NCI-H2171 treated with DMSO at 0.1 percent for 48 hours (cell line): ENCODE measurements around the gene NPR1.
"Not testable (repeated sequence)": the region's sequence is repeated elsewhere in the genome, so short reads cannot be mapped to it uniquely, and the experiment has no call there.

Experiments
- DNase-seq: peaks from one replicate; lab custom pipeline; 2025; lab: John Stamatoyannopoulos, UW

Gene NPR1

GRCh38 chr1:153678519-153679336 is at the start of gene NPR1:
NPR1 (plus strand) TSS chr1:153678688; CDS start chr1:153679109, 421 bp downstream.
- DNase-seq: peak; percentile 56

GRCh38 chr1:153629343-153629665 is 49.2 kb upstream of the NPR1 start:
- DNase-seq: no peak

DNA sequence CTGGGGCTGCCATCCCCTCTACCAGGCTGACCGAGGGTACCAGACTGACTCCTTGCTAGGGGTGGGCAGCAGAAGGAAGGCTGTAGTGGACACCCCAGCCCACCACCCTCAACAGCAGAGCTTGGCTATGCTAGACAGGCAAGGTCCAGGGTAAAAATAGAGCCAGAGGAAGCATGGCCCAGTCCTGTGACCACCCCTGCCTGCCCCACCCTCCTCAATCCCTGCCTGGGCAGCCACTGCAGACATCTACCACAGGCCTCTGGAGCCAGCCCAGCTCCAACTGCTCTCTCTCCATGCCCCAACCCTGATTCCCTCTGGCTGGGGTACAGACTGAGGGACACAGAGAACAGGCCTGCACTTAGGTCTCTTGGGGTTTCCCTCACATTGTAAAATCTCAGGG is 48.5 kb upstream of the NPR1 start:
- no peak for DNase-seq

- DNase-seq: no peak
Observed at GRCh38 chr1:153630384-153630783, 48.1 kb upstream of the NPR1 start.

GRCh38 chr1:153631047-153632022 is 47.2 kb upstream of the NPR1 start:
- no peak for DNase-seq

DNA sequence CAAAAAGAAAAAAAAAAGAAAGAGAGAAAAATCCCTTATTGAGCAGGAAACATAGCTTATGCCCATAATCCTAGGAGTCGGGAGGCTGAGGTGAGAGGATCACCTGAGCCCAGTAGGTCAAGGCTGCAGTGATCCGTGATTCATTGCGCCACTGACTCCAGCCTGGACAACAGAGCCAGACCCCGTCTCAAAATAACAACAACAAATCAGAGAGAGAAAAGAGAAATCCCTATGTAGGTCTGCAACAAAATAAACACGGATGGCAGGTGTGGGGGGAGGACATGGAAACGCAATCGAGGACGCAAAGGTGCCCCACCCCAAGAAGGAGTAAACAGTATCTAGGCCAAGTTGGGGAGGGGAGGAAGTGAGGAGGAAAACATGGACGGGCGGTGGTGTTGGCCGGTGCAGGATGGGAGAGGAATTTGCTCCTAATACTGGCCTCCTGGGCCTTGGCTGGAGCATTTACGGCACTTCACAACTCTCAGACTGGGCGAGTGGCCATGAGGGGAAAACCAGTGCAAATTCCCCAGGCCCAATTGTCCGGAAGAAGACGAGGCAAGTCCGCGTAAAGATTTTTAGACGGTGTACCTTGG is 45.2 kb upstream of the NPR1 start:
- DNase-seq: no peak

DNA sequence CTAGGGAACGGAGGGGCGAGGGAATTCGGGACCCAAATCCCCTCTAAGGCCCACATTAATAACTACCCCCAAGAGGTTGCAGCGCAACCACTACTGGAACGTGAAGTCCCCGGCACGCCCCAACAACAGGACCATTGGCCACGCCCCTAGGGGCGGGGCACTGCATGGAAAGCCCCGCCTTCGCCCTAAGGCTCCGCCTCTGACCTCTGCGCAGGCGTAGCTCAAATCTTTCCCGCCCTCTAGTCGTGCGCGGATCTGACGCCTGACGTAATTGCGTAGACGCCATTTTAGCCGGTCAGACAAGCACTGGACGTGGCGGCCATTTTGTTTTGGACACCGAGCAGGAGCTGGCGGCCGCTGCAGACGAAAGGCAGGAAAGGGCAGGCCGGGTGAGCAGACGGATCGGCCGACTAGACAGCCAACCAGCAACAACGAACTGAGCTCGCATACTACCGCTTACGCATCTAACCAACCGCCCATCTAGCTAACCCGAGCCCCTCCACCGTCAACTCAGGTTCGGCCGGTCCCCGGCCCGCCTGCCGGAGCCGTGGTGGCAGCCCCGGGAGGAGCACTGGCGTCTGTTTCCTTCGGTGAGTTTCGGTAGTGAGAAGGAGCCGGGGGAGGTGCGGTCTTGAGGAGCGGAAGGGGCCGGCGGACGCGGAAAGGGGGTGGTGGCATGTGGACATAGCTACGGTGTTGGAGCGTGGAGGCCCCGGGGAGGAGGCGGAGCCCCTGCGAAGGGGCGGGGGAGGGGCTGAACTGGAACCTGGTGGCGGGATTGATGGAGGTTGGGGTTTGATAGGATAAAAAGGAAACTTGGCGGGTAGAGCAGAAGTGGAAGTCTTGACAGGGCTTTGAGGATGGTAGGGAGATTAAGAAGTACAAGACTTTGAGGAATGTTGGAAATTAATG is 44.5 kb upstream of the NPR1 start, which contains the start of gene CHTOP:
Gene CHTOP (plus strand): TSS at position 313 of the 912 bp plus-strand sequence. CDS start 2,523 bp downstream, outside the sequence.
- DNase-seq: peak; percentile 94

DNA sequence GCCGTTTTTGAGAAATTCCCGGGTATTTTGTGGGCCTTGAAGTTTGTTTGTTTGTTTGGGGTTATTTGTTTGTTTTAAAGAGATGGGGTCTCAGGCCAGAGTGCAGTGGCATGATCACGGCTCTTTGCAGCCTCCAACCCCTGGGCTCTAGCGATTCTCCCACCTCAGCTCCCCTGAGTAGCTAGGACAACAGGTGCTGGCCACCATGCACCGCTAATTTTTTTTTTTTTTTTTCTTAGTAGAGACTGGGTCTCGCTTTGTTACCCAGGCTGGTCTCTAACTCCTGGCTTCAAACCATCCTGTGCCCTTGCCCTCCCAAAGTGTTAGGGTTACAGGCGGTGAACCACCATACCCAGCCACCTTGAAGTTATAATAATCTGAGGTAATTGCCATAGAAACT is 42.6 kb upstream of the NPR1 start:
- DNase-seq: no peak

DNA sequence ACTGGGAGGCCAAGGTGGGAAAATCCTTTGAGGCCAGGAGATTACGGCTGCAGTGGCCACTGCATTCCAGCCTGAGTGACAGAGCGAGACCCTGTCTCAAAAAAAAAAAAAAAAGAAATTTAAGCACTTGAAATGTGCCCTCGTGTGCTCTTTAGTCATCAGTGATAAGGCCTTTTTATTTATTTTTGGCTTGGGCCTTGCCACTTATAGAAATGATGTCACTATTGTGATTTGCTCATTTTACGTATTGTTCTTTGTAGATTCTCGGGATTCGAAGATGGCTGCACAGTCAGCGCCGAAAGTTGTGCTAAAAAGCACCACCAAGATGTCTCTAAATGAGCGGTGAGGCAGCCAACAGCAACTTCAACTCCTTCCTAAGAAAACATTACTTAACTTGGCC is 42.2 kb upstream of the NPR1 start:
- no peak for DNase-seq

DNA sequence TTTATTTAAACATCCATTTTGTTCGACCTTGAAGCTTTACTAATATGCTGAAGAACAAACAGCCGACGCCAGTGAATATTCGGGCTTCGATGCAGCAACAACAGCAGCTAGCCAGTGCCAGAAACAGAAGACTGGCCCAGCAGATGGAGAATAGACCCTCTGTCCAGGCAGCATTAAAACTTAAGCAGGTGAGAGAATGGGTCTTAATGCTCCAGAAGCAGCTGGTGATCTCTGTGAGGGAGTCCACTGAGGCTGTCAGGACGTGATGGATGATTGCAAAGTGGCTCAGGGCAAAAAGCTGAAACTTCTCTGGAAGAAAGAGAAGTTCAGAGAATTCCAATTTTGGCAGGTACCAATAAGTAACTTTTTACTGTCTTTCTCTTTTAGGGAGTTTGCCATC is 40.2 kb upstream of the NPR1 start:
- DNase-seq: no peak

- DNase-seq: no peak
Observed at GRCh38 chr1:153639280-153639679, 39.2 kb upstream of the NPR1 start.

DNA sequence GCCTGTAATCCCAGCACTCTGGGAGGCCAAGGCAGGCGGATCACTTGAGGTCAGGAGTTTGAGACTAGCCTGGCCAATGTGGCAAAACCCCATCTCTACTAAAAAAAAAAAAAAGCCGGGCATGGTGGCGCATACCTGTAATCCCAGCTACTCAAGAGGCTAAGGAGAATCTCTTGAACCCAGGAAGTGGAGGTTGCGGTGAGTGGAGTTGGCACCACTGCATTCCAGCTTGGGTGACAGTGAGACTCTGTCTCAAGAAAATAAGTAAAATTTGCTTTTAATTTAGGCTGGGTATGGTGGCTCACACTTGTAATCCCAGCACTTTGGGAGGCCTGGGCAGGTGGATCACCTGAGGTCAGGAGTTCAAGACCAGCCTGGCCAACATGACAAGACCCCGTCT is 38.3 kb upstream of the NPR1 start:
- not testable (repeated sequence) for DNase-seq

- DNase-seq: no peak
Observed at GRCh38 chr1:153640861-153641260, 37.6 kb upstream of the NPR1 start.

DNA sequence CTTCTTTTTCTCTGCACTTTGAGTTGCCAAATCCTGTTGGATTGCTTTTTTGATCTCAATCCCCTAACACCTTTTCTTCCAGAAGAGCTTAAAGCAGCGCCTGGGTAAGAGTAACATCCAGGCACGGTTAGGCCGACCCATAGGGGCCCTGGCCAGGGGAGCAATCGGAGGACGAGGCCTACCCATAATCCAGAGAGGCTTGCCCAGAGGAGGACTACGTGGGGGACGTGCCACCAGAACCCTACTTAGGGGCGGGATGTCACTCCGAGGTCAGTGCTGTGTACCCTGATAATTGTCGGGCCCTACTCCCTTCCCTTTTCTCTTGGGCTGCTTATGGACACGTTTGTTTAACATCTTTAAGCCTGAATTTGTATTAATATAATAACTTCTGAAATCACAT is 36.3 kb upstream of the NPR1 start:
- no peak for DNase-seq

DNA sequence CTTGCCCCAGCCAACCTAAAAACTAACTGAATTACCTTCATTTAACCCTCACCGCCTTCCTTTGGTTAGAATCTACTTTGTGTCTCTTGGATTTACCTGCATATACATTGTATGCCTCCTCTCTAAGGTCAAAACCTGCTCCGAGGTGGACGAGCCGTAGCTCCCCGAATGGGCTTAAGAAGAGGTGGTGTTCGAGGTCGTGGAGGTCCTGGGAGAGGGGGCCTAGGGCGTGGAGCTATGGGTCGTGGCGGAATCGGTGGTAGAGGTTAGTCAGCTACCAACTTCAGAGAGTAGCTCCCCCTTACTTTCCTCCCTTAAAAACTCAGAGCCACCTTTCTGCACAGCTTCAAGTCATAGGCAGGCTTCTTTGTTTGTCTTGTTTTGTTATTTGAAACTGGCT is 35.4 kb upstream of the NPR1 start:
- no peak for DNase-seq

GRCh38 chr1:153643816-153644215 is 34.7 kb upstream of the NPR1 start:
- DNase-seq: no peak

DNA sequence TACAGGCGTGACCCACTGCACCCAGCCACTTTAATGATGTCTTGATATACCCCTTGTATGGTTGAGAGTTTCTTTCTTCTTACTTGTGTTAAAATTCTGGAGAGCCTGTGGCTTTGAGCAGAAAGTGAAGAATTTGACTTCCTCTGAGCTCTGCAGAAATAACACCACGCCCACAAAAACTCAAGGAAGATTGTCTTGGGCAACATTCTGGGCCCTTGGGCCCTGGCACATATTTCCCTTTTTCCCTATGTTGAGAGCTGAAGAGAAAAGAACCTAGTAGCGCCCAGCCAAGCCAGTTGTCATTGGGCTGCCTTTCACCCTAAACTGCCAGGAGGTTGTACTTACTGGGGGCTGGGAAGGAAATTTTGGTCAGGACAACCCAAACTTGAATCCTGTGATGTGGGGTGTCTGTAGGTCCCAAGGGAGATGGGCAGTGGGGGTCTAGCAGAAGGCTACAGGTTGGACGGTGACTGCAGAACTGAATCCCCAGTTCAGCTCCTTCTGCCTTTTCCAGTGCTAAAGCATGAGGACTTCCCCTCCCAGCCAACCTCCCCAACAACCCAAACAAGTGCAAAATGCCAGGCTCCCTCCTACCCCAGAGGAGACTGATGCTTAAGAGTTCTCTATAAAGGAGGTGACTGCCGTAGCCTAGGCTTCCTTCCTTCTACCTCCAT is 31.7 kb upstream of the NPR1 start:
- no peak for DNase-seq

DNA sequence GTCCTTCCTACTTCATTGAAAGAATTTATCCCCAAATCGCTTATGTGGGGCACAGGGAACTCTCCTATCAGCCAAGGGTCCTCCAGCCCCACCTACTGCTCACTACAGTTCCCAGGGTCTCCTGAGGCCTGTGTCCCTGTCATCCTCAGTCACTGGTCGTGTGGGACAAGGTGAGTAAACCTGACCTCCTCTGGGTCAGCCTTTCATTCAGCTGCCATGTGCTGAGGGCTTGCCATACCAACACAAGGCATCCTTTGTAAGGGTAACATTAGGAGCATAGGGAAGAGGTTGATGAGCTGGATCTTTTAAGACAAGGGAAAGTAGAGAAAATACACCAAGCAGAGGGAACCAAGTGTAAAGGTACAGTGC is 31.2 kb upstream of the NPR1 start:
- no peak for DNase-seq

GRCh38 chr1:153648000-153648643 is 30.4 kb upstream of the NPR1 start:
- no peak for DNase-seq

- DNase-seq: no peak
Observed at GRCh38 chr1:153649137-153649862, 29.2 kb upstream of the NPR1 start.
